Measurements from ENCODE around the gene PLAAT4.
"Not testable (repeated sequence)": the region's sequence is repeated elsewhere in the genome, so short reads cannot be mapped to it uniquely, and the experiment has no call there.

Gene PLAAT4

GRCh38 chr11:63547061-63547460 lies 10.5 kb downstream of the PLAAT4 start:
- DNase-seq: no peak

- no peak for DNase-seq
Measured at GRCh38 chr11:63548178-63548577, 11.6 kb downstream of the PLAAT4 start.

GRCh38 chr11:63549411-63549810 lies 12.8 kb downstream of the PLAAT4 start:
- DNase-seq: no peak

GRCh38 chr11:63550156-63550700 lies 13.6 kb downstream of the PLAAT4 start:
- not testable (repeated sequence) for DNase-seq

GRCh38 chr11:63551091-63551888 lies 14.7 kb downstream of the PLAAT4 start:
- no peak for DNase-seq

GRCh38 chr11:63551889-63552266 lies 15.3 kb downstream of the PLAAT4 start:
- no peak for DNase-seq

- DNase-seq: no peak
Measured at GRCh38 chr11:63552921-63553320, 16.3 kb downstream of the PLAAT4 start.

GRCh38 chr11:63553759-63554158 lies 17.2 kb downstream of the PLAAT4 start:
- peak; percentile 41 for DNase-seq

- no peak for DNase-seq
Measured at GRCh38 chr11:63554877-63555223, 18.2 kb downstream of the PLAAT4 start.

GRCh38 chr11:63556404-63557013 lies 19.9 kb downstream of the PLAAT4 start:
- DNase-seq: no peak

GRCh38 chr11:63557570-63557969 lies 21.0 kb downstream of the PLAAT4 start:
- no peak for DNase-seq

- no peak for DNase-seq
Measured at GRCh38 chr11:63558459-63559157, 22.0 kb downstream of the PLAAT4 start.

GRCh38 chr11:63560506-63561180 lies 24.0 kb downstream of the PLAAT4 start:
- no peak for DNase-seq

- DNase-seq: no peak
Measured at GRCh38 chr11:63563201-63564055, 26.8 kb downstream of the PLAAT4 start, which contains the start of gene PLAAT2. Gene PLAAT2 (minus strand): TSS chr11:63563379. CDS start chr11:63563324, 55 bp downstream.

- DNase-seq: no peak
Measured at GRCh38 chr11:63564056-63564774, 27.6 kb downstream of the PLAAT4 start.

GRCh38 chr11:63564784-63565350 lies 28.3 kb downstream of the PLAAT4 start:
- no peak for DNase-seq

- DNase-seq: peak; percentile 71
Measured at GRCh38 chr11:63567044-63567840, 30.6 kb downstream of the PLAAT4 start.

GRCh38 chr11:63569570-63569969 lies 33.0 kb downstream of the PLAAT4 start:
- DNase-seq: no peak

GRCh38 chr11:63572026-63572688 lies 35.5 kb downstream of the PLAAT4 start:
- DNase-seq: no peak
